K562 (cell line): ENCODE measurements around the gene OR51B2.

Source experiments
- ATF2 ChIP-seq: sonication (generic); formaldehyde crosslinking; IDR thresholded peaks from 2 replicates; pipeline ENCODE4 v1.8.1; 2022; ENCODE audit warnings: missing genetic modification reagents
- CBX8 ChIP-seq: fragments of 200-600 bp; sonication (generic); IDR thresholded peaks from 2 replicates; pipeline ENCODE4 v1.6.1; 2012; ENCODE audit warnings: borderline replicate concordance, mixed run types, low read depth, mild to moderate bottlenecking, moderate library complexity, mixed read lengths, low read length, control low read depth, inconsistent platforms; ENCODE audit not compliant: poor library complexity, severe bottlenecking; ENCODE audit errors: extremely low read depth
- HNRNPL ChIP-seq: fragments of 200-400 bp; formaldehyde crosslinking; IDR thresholded peaks from 2 replicates; pipeline ENCODE4 v1.6.1; 2017; ENCODE audit warnings: low read depth, mild to moderate bottlenecking, low read length
- JUNB ChIP-seq: fragments of 450-650 bp; formaldehyde crosslinking; conservative IDR thresholded peaks from 2 replicates; pipeline ENCODE4 v1.4.0; 2020; ENCODE audit warnings: mild to moderate bottlenecking
- POLR2AphosphoS5 ChIP-seq: IDR thresholded peaks from 2 replicates; pipeline ENCODE4 v1.6.1; 2011; ENCODE audit warnings: mild to moderate bottlenecking, low read depth, low read length, moderate library complexity; ENCODE audit not compliant: control insufficient read depth, insufficient read depth
- SIN3B ChIP-seq: fragments of 450-650 bp; IDR thresholded peaks from 2 replicates; pipeline ENCODE4 v1.6.1; 2017; ENCODE audit warnings: low read depth, mild to moderate bottlenecking, moderate library complexity
- STAG1 ChIP-seq: sonication (generic); formaldehyde crosslinking; IDR thresholded peaks from 2 replicates; pipeline ENCODE4 v1.5.0; 2020; ENCODE audit warnings: missing genetic modification reagents, borderline replicate concordance
- ZNF584 ChIP-seq: fragments of 200-800 bp; sonication (Bioruptor generic); IDR thresholded peaks from 2 replicates; pipeline ENCODE4 v1.6.1; 2016; ENCODE audit warnings: low read depth, mild to moderate bottlenecking, missing genetic modification characterization, missing compliant biosample characterization
- ZNF780A ChIP-seq: fragments of 250-450 bp; sonication (Bioruptor Pico); IDR thresholded peaks from 2 replicates; pipeline ENCODE4 v1.5.0; 2021; ENCODE audit warnings: mild to moderate bottlenecking

DNA sequence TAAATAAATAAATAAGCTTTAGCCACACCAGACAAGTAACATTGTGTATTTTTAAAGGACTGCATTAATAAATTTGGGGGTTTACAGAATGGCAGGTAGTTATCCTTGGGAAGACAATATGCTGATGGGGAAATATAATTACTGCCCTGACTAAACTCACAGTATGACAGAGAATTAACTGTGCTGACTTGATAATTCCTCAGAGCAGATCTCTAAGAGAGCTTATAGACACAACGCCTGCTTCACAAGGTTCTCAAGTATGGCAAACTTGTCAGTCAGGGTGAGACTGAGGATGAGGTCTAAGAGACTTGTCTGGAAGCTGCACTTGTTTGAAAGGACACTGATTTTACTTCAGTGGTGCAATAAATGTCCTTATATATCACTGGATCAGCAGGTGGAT lies 25.6 kb downstream of the OR51B2 start:
- TF ChIP-seq SIN3B (no peak), POLR2AphosphoS5 (no peak), STAG1 (no peak), JUNB (CRISPR knock-in tag) (no peak), ATF2 (no peak), ZNF780A (CRISPR knock-in tag) (no peak), HNRNPL (no peak), CBX8 (no peak), ZNF584 (CRISPR knock-in tag) (no peak)
